Myocyte (in vitro differentiated cells): ENCODE measurements around the gene SEBOX. TPM values are rescaled to one million over a fixed set of nuclear protein-coding genes. Genes with fewer than 3 reads are reported as not detected.
A peak's percentile ranks its signal among the peaks of the same experiment; 100 is the strongest.

Source experiments
- DNase-seq: peaks from one replicate; pipeline ENCODE4 v3.0.0-alpha.2; 2012; ENCODE audit warnings: low read depth
- microRNA-seq: library from miRNA; unstranded; fragments of <30 nt; microRNA quantifications from one replicate; pipeline ENCODE4, GENCODE V29; 2016
- total RNA-seq: library from RNA; depleted of rRNA; stranded (reverse); fragments of >200 nt; gene quantifications from 2 replicates; pipeline ENCODE4 v1.2.3, GENCODE V29; 2014

Gene SEBOX
- total RNA-seq, 1 donor from 2014 or later = not detected

DNA sequence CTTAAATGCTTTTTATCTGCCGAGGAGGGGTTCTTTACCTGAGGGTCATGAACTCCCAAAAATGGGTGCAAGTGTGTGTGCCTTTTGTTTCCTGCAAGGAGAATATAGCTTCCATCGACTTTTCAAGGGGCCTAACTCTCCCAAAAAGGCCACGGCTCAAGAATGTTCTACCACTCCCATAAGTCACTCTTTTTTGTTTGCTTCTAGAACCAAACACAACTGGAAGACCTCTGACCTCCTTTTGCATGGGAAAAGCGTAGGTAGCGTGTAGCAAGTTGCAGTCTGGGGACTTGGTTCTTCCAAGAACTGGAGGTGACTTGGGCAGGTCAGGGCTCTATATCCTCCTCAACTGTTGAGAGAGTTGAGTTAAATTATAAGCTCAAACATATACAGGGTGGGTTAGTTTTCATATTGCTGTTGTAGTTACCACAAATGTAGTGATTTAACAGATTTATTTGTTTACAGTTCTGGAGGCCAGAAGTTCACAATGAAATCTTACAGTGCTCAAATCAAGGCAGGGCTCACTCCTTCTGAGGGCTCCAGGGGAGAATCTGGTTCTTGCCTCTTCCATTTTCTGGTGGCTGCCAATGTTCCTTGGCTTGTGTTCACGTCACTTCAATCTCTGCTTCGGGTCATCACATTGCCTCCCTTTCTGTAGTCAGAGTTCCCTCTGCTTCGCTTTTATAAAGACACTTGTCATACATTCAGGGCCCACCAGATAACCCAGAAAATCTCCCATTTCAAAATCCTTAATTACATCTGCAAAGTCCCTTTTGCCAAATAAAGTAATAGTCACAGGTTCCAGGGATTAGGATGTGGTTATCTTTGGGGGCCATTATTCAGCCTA, 44.6 kb downstream of the SEBOX start:
- no peak for DNase-seq

DNA sequence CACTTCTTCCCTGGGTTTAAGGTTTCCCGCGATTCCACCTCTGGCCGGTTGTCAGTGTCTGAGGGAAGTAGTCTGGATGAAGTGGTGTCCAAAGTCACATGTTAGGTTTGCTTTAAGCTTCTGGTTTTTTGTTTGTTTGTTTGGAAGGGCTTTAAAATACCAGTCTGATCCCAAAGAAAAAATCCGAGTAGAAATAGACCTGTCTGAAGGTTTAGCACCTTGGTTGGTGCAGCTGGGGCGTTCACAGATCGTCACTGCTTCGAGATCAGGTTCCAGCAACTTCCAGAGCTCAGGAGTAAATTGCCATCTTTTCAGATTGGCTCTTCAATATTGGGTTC, 45.4 kb downstream of the SEBOX start:
- no peak for DNase-seq

DNA sequence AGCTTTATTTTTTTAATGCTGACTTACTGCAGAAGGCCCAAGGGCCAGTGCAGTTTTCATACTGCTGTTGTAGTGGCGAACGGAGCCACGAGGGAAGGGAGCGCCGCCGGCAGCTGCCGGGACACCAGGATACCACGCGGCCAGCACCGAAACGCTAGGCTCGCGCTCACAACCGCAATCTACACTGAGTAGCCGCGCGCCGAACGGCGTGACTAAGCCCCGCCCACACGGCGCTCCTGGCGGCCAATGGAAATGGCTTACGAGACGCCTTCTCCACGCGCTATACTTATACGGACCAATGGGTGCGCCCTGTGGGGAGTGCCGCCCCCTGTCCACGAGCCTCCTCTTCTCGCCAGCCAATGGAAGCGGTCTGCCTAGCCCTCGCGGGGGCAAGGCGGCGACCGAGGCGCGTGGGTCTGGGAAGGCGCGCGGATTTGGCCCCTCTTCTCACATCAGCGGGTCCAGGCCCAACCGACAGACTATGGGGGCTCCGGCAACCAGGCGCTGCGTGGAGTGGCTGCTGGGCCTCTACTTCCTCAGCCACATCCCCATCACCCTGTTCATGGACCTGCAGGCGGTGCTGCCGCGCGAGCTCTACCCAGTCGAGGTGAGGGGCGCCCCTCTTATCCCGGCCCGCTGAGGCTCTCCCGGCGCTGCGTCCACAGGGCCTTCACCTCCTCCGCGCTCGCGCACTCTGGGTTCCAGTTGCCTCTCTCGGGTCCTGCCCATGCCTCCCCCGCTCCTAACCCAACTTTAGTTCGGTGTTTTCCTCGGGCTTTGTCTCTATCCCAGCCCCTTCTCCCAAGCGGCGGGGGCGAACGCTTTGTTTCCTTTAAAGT, 46.0 kb downstream of the SEBOX start, which contains the start of gene TMEM97:
TSS of gene TMEM97 (plus strand) at position 442 of the 839 bp plus-strand sequence. CDS start at position 482, 40 bp downstream.
- peak; percentile 99 for DNase-seq

GRCh38 chr17:28317966-28318758, 46.8 kb downstream of the SEBOX start:
- DNase-seq = no peak

GRCh38 chr17:28317099-28317965, 47.7 kb downstream of the SEBOX start:
- DNase-seq = no peak

DNA sequence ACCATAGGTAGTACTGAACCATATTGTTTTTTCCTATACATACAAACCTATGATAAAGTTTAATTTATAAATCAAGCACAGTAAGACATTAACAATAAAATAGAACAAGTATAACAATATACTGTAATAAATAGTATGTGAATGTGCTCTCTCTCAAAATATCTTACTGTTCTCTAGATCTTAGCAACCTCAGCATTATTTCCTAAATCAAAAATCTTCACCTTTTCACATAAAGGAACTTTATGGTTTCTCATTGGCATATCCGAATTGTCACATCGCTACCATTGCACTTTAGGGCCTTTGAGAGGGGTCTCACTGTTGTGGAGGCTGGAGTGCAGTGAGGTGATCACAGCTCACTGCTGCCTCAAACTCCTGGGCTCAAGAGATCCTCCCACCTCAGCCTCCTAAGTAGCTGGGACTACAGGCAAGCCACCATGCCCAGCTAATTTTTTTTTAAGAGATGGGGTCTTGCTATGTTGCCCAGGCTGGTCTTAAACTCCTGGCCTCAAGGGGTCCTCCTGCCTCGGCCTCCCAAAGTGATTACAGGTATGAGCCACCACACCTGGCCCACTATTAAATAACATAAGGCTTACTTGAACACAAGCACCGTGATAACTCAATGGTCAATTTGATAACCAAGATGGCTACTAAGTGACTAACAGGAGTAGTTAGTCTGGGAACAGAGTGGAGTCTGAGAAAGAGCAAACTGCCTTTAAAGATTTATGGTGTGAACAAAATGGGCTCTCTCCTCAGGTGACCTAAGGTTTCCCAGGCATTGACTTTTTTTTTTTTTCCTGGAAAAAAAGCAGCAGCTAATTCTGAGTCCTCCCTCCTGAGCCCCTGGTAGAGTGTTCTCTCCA, 48.9 kb downstream of the SEBOX start:
- DNase-seq = no peak

GRCh38 chr17:28313841-28314240, 51.2 kb downstream of the SEBOX start:
- DNase-seq = no peak

Small RNA genes lying within 50 kb of the gene (microRNA-seq; reads per million reads assigned to microRNA genes)
- not detected for gene MIR4723

Other genes starting within 250 kb of the SEBOX start
- 20.5 and 26.0 TPM in 2 replicates for gene TMEM97, start 46.0 kb downstream of the SEBOX start, total RNA-seq
- gene IFT20, start 29.7 kb downstream of the SEBOX start, total RNA-seq = 26.2 and 31.7 TPM in 2 replicates
- gene TNFAIP1, start 29.4 kb downstream of the SEBOX start, total RNA-seq = 69.0 and 91.3 TPM in 2 replicates
- gene POLDIP2, start 7.7 kb downstream of the SEBOX start, total RNA-seq = 118 and 127 TPM in 2 replicates
- gene VTN, start 5.1 kb upstream of the SEBOX start, total RNA-seq = 0.21 and 0.26 TPM in 2 replicates
- gene SARM1, start 6.5 kb upstream of the SEBOX start, total RNA-seq = 8.6 and 13.9 TPM in 2 replicates
- 1.8 and 3.2 TPM in 2 replicates for gene SLC46A1, start 41.0 kb upstream of the SEBOX start, total RNA-seq
- not detected in 2 replicates for gene SLC13A2, start 108.4 kb upstream of the SEBOX start, total RNA-seq
- not detected in 2 replicates for gene FOXN1, start 141.1 kb upstream of the SEBOX start, total RNA-seq
- 74.8 and 222 TPM in 2 replicates for gene UNC119, start 187.4 kb upstream of the SEBOX start, total RNA-seq
- gene PIGS, start 206.3 kb upstream of the SEBOX start, total RNA-seq = 162 and 204 TPM in 2 replicates
- 22.5 and 25.9 TPM in 2 replicates for gene ALDOC, start 211.7 kb upstream of the SEBOX start, total RNA-seq
- 2.2 and 4.3 TPM in 2 replicates for gene SPAG5, start 233.8 kb upstream of the SEBOX start, total RNA-seq
- 12.2 and 14.6 TPM in 2 replicates for gene RSKR, start 249.0 kb upstream of the SEBOX start, total RNA-seq